ENCODE data around the gene CSNK2A3. TPM values are rescaled to one million over a fixed set of nuclear protein-coding genes. Genes with fewer than 3 reads are reported as not detected.
"Not testable (repeated sequence)": the region's sequence is repeated elsewhere in the genome, so short reads cannot be mapped to it uniquely, and the experiment has no call there.

CSNK2A3 gene
- total RNA-seq, 1 donor from 2014 or later, result 4.3 TPM

DNA sequence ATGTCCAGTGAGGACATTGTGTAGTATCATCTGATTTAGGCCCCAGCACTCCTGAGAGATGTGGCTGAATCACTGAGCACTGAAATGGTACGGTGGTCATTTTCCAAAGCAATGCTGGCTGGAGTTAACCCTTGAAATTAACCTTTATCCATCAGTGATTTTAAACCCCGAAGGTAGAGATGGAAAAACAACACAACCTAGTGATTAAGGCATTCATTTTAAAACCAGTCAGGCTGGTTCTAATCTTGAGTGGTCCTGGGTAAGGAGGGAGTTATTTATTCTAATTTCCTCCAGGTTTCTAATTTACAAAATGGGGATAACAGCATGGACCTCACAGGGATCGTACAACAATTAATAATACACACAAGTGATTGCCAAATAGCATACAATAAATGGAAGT, 6.6 kb upstream of the CSNK2A3 start:
- Mint-ChIP-seq H3K4me3 (ENCODE audit: unreplicated experiment) (peak overlapping the region; percentile 52), H3K36me3 (ENCODE audit: low read depth, unreplicated experiment) (peaks cover 20% of the 10 kb centered on the region), H3K27ac (ENCODE audit: unreplicated experiment) (peak overlapping the region; percentile 26), H3K9me3 (ENCODE audit: unreplicated experiment) (no peaks in the 10 kb centered on the region), H3K27me3 (ENCODE audit: unreplicated experiment) (peaks cover 3% of the 10 kb centered on the region), H3K4me1 (ENCODE audit: unreplicated experiment) (peaks cover 7% of the 10 kb centered on the region)
- no peak for DNase-seq (ENCODE audit: low spot score)
- TF ChIP-seq, protein P1, sequence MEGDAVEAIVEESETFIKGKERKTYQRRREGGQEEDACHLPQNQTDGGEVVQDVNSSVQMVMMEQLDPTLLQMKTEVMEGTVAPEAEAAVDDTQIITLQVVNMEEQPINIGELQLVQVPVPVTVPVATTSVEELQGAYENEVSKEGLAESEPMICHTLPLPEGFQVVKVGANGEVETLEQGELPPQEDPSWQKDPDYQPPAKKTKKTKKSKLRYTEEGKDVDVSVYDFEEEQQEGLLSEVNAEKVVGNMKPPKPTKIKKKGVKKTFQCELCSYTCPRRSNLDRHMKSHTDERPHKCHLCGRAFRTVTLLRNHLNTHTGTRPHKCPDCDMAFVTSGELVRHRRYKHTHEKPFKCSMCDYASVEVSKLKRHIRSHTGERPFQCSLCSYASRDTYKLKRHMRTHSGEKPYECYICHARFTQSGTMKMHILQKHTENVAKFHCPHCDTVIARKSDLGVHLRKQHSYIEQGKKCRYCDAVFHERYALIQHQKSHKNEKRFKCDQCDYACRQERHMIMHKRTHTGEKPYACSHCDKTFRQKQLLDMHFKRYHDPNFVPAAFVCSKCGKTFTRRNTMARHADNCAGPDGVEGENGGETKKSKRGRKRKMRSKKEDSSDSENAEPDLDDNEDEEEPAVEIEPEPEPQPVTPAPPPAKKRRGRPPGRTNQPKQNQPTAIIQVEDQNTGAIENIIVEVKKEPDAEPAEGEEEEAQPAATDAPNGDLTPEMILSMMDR (IDR thresholded peaks at IDR 0.05; ENCODE audit: unreplicated experiment), result no peak

DNA sequence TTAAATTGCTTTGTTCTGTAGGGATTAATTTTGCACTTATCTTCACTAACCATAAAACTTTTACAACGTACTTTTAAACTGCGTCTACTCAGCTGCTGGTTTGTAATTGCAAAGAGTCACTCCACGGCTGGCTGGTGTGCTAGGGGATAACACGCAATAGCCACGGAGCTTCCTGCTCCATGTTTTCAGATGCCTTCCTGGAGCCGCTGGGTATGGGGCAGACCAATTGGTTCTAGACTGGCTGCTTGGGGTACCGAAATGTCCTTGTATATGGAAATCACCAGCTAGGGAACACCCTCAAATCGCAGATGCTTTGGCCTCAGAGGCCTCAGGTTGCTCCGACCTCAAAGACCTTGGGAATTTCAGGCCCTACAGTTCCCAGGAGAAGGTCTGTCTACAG, 3.8 kb upstream of the CSNK2A3 start:
- H3K4me3 Mint-ChIP-seq (ENCODE audit: unreplicated experiment), result no peak overlapping the region

DNA sequence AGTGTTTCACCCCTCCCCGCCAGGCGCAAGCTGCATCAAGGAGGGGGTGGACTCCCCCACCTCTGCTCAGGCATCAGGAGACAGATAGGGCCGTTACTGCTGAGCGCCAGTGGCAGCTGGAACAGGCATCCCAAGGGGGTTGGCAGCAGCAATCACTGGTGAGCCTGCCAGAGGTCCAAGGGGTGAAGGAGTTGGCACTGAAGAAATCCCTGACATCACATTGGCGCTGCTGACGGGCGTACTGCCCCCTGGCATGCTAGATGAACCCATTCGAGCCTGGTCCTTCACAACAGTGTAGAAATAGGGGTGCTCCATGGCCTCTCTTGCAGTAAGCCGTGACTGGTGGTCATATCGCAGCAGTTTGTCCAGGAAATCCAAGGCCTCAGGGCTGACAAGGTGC, 1.2 kb downstream of the CSNK2A3 start:
- H3K4me1 Mint-ChIP-seq (ENCODE audit: unreplicated experiment); H3K9me3 Mint-ChIP-seq (ENCODE audit: unreplicated experiment); H3K4me3 Mint-ChIP-seq (ENCODE audit: unreplicated experiment); H3K27ac Mint-ChIP-seq (ENCODE audit: unreplicated experiment); H3K27me3 Mint-ChIP-seq (ENCODE audit: unreplicated experiment); DNase-seq (ENCODE audit: low spot score): not testable (repeated sequence)
- H3K36me3 Mint-ChIP-seq (ENCODE audit: low read depth, unreplicated experiment), result peaks cover 17% of the 10 kb centered on the region

More for the DNA sequence above, 3.8 kb upstream of the CSNK2A3 start:
- Mint-ChIP-seq H3K9me3 (ENCODE audit: unreplicated experiment) (no peaks in the 10 kb centered on the region), H3K27me3 (ENCODE audit: unreplicated experiment) (peaks cover 3% of the 10 kb centered on the region), H3K4me1 (ENCODE audit: unreplicated experiment) (peaks cover 7% of the 10 kb centered on the region), H3K27ac (ENCODE audit: unreplicated experiment) (no peak overlapping the region), H3K36me3 (ENCODE audit: low read depth, unreplicated experiment) (peaks cover 23% of the 10 kb centered on the region)
- TF ChIP-seq, protein P1 (IDR thresholded peaks at IDR 0.05; ENCODE audit: unreplicated experiment), result no peak
- DNase-seq (ENCODE audit: low spot score), result no peak

DNA sequence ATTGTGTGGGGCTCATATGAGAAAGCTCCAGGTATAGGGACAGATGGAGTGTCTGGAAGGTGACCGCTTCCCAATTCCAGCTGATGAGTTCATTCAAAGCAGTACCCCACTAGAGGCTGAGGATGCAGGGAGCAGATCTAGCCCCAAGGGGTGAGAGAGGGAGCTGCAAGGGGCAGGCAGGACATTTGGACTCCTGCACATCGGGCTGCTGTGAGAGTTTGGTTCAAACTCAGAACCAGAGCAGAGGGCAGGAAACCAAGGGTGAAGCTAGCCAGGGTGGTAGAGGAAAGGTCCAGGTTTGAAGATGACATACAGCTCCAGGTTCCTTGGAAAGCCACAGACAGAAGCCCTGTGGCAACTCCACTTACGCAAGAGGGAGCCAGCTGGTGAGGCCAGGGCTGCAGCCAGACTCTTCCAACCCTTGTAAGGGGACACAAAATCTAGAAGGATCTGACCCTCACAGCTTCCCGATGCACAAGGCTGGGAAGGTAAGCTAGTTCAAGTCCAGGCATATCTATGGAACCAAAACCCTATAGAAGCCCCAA, 1.9 kb downstream of the CSNK2A3 start:
- no peak for DNase-seq (ENCODE audit: low spot score)
- TF ChIP-seq, protein P1 (IDR thresholded peaks at IDR 0.05; ENCODE audit: unreplicated experiment), result no peak
- H3K36me3 Mint-ChIP-seq (ENCODE audit: low read depth, unreplicated experiment), result peaks cover 17% of the 10 kb centered on the region
- peaks cover 6% of the 10 kb centered on the region for H3K4me1 Mint-ChIP-seq (ENCODE audit: unreplicated experiment)
- no peak overlapping the region for H3K4me3 Mint-ChIP-seq (ENCODE audit: unreplicated experiment)
- H3K9me3 Mint-ChIP-seq (ENCODE audit: unreplicated experiment), result no peaks in the 10 kb centered on the region
- H3K27ac Mint-ChIP-seq (ENCODE audit: unreplicated experiment), result no peak overlapping the region
- peaks cover 1% of the 10 kb centered on the region for H3K27me3 Mint-ChIP-seq (ENCODE audit: unreplicated experiment)

DNA sequence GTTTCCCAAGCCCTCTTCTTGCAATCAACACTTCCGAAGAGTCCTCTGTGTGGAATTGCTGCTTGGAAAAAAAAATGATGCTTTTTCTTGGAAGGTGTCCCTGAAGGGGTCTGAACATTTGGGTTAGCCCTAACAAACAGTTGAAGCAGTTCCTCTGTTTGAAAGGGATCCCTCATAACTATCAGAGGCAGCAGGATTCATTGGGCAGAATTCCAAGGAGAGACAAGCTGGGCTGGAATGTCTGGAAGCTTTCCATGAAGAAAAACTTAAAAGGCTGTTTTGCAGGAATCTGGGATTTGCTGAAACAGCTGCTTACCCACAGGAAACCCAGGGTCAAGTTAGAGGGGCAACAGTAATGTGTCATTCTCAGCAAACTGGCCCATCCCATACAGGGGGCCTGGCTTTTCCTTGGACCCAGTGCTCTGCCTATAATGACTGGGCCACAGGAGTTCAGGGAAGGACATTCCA, 3.1 kb downstream of the CSNK2A3 start:
- no peaks in the 10 kb centered on the region for H3K9me3 Mint-ChIP-seq (ENCODE audit: unreplicated experiment)
- H3K27me3 Mint-ChIP-seq (ENCODE audit: unreplicated experiment), result peaks cover 3% of the 10 kb centered on the region
- peaks cover 6% of the 10 kb centered on the region for H3K4me1 Mint-ChIP-seq (ENCODE audit: unreplicated experiment)
- no peak overlapping the region for H3K4me3 Mint-ChIP-seq (ENCODE audit: unreplicated experiment)
- peaks cover 17% of the 10 kb centered on the region for H3K36me3 Mint-ChIP-seq (ENCODE audit: low read depth, unreplicated experiment)
- no peak overlapping the region for H3K27ac Mint-ChIP-seq (ENCODE audit: unreplicated experiment)
- DNase-seq (ENCODE audit: low spot score), result no peak
- TF ChIP-seq, protein P1 (IDR thresholded peaks at IDR 0.05; ENCODE audit: unreplicated experiment), result no peak

All from endothelial cell (in vitro differentiated cells).